ENCODE data around the gene MEA1. TPM values are rescaled to one million over a fixed set of nuclear protein-coding genes. Genes with fewer than 3 reads are reported as not detected.

Gene MEA1
- total RNA-seq, 1 donor from 2014 or later: 53.2 TPM

GRCh38 chr6:43040542-43041257, 27.0 kb upstream of the MEA1 start:
- no peak for DNase-seq (ENCODE audit: extremely low read depth, low read depth, low spot score)

GRCh38 chr6:43038727-43039126, 25.0 kb upstream of the MEA1 start:
- DNase-seq (ENCODE audit: extremely low read depth, low read depth, low spot score): no peak

- DNase-seq (ENCODE audit: extremely low read depth, low read depth, low spot score): no peak
Observed at GRCh38 chr6:43037706-43038105, 24.0 kb upstream of the MEA1 start.

- DNase-seq (ENCODE audit: extremely low read depth, low read depth, low spot score): no peak
Observed at GRCh38 chr6:43037197-43037596, 23.5 kb upstream of the MEA1 start.

GRCh38 chr6:43036712-43037111, 23.0 kb upstream of the MEA1 start:
- DNase-seq (ENCODE audit: extremely low read depth, low read depth, low spot score): no peak

- no peak for DNase-seq (ENCODE audit: extremely low read depth, low read depth, low spot score)
Observed at GRCh38 chr6:43035495-43036194, 21.9 kb upstream of the MEA1 start.

- no peak for DNase-seq (ENCODE audit: extremely low read depth, low read depth, low spot score)
Observed at GRCh38 chr6:43034190-43034525, 20.4 kb upstream of the MEA1 start.

GRCh38 chr6:43033496-43034189, 19.9 kb upstream of the MEA1 start:
- no peak for DNase-seq (ENCODE audit: extremely low read depth, low read depth, low spot score)

GRCh38 chr6:43032326-43032725, 18.6 kb upstream of the MEA1 start:
- no peak for DNase-seq (ENCODE audit: extremely low read depth, low read depth, low spot score)

GRCh38 chr6:43029120-43029519, 15.4 kb upstream of the MEA1 start:
- DNase-seq (ENCODE audit: extremely low read depth, low read depth, low spot score): no peak

- DNase-seq (ENCODE audit: extremely low read depth, low read depth, low spot score): no peak
Observed at GRCh38 chr6:43026365-43026764, 12.6 kb upstream of the MEA1 start.

GRCh38 chr6:43024436-43024835, 10.7 kb upstream of the MEA1 start:
- no peak for DNase-seq (ENCODE audit: extremely low read depth, low read depth, low spot score)

- no peak for DNase-seq (ENCODE audit: extremely low read depth, low read depth, low spot score)
Observed at GRCh38 chr6:43021270-43022047, 7.7 kb upstream of the MEA1 start, which contains the start of gene RRP36. Gene RRP36, plus strand, starts transcription at chr6:43021623. Its CDS starts 32 bp downstream, at chr6:43021655.

- no peak for DNase-seq (ENCODE audit: extremely low read depth, low read depth, low spot score)
Observed at GRCh38 chr6:43020847-43021246, 7.1 kb upstream of the MEA1 start.

GRCh38 chr6:43020052-43020705, 6.4 kb upstream of the MEA1 start:
- DNase-seq (ENCODE audit: extremely low read depth, low read depth, low spot score): no peak

- no peak for DNase-seq (ENCODE audit: extremely low read depth, low read depth, low spot score)
Observed at GRCh38 chr6:43019152-43019551, 5.4 kb upstream of the MEA1 start.

GRCh38 chr6:43016943-43017334, 3.2 kb upstream of the MEA1 start:
- DNase-seq (ENCODE audit: extremely low read depth, low read depth, low spot score): no peak

GRCh38 chr6:43016176-43016942, 2.6 kb upstream of the MEA1 start:
- DNase-seq (ENCODE audit: extremely low read depth, low read depth, low spot score): no peak

- no peak for DNase-seq (ENCODE audit: extremely low read depth, low read depth, low spot score)
Observed at GRCh38 chr6:43014434-43014909, 726 bp upstream of the MEA1 start.

All from glomerular endothelial cell (primary cell).